Neural cell (in vitro differentiated cells): ENCODE results near the gene FILIP1. TPM values are rescaled to one million over a fixed set of nuclear protein-coding genes. Genes with fewer than 3 reads are reported as not detected.

ENCODE experiments used
- H2AFZ ChIP-seq: fragments of 200-600, 300-800 bp; sonication (generic), shearing (Covaris generic); 2 replicates; pipeline ENCODE4 v1.6.0; 2014; ENCODE audit warnings: low read depth, mild to moderate bottlenecking, antibody characterized with exemption, low read length, moderate library complexity
- H3F3A ChIP-seq: fragments of 200-600 bp; shearing (Covaris generic); 2 replicates; pipeline ENCODE4 v1.6.1; 2016; ENCODE audit warnings: mild to moderate bottlenecking, moderate library complexity, mixed read lengths, antibody characterized with exemption, low read length; ENCODE audit not compliant: insufficient read depth, poor library complexity, severe bottlenecking
- H3K27ac ChIP-seq: fragments of 200-600, 300-800 bp; sonication (generic), shearing (Covaris generic); 2 replicates; pipeline ENCODE4 v1.5.1; 2014; ENCODE audit warnings: mild to moderate bottlenecking, low read length, moderate library complexity
- H3K27me3 ChIP-seq: fragments of 300-800, 200-600 bp; sonication (generic), shearing (Covaris generic); 2 replicates; pipeline ENCODE4 v1.6.0; 2014; ENCODE audit warnings: mild to moderate bottlenecking, low read depth, low read length, moderate library complexity; ENCODE audit not compliant: insufficient read depth
- H3K36me3 ChIP-seq: fragments of 300-800, 200-600 bp; sonication (generic), shearing (Covaris generic); 2 replicates; pipeline ENCODE4 v1.5.1; 2014; ENCODE audit warnings: mild to moderate bottlenecking, antibody characterized with exemption, low read length, moderate library complexity; ENCODE audit not compliant: insufficient read depth
- H3K4me2 ChIP-seq: fragments of 300-800, 200-600 bp; sonication (generic), shearing (Covaris generic); 2 replicates; pipeline ENCODE4 v1.6.0; 2014; ENCODE audit warnings: mild to moderate bottlenecking, low read length
- H3K4me3 ChIP-seq: fragments of 300-800, 200-600 bp; sonication (generic), shearing (Covaris generic); 2 replicates; pipeline ENCODE4 v1.5.1; 2014; ENCODE audit warnings: mild to moderate bottlenecking, low read length, moderate library complexity
- H3K79me2 ChIP-seq: fragments of 200-600 bp; shearing (Covaris generic); replicated peaks from 2 replicates; pipeline ENCODE4 v1.6.0; 2014; ENCODE audit warnings: mild to moderate bottlenecking, low read length, moderate library complexity; ENCODE audit not compliant: insufficient read depth
- H3K9ac ChIP-seq: fragments of 300-800, 200-600 bp; sonication (generic), shearing (Covaris generic); 2 replicates; pipeline ENCODE4 v1.6.1; 2016; ENCODE audit warnings: mild to moderate bottlenecking, low read length, mixed read lengths
- H3K9me2 ChIP-seq: fragments of 200-600 bp; shearing (Covaris generic); 2 replicates; pipeline ENCODE4 v1.6.1; 2016; ENCODE audit warnings: mild to moderate bottlenecking, low read length, mixed read lengths; ENCODE audit not compliant: insufficient read depth
- H3K9me3 ChIP-seq: fragments of 200-600, 300-800 bp; sonication (generic), shearing (Covaris generic); 2 replicates; pipeline ENCODE4 v1.6.1; 2016; ENCODE audit warnings: mild to moderate bottlenecking, mixed run types, low read length, moderate library complexity, mixed read lengths
- H4K20me1 ChIP-seq: fragments of 200-600 bp; shearing (Covaris generic); 2 replicates; pipeline ENCODE4 v1.6.1; 2016; ENCODE audit warnings: mild to moderate bottlenecking, mixed run types; ENCODE audit not compliant: insufficient read depth
- EP300 ChIP-seq: fragments of 450-650 bp; conservative IDR thresholded peaks from 2 replicates; pipeline ENCODE4 v1.6.1; 2014; ENCODE audit warnings: antibody characterized with exemption, mild to moderate bottlenecking, moderate library complexity; ENCODE audit not compliant: poor library complexity, severe bottlenecking
- EZH2 ChIP-seq: fragments of 200-600, 300-800 bp; shearing (Covaris generic), sonication (generic); IDR thresholded peaks from 2 replicates; pipeline ENCODE4 v1.6.1; 2014; ENCODE audit warnings: antibody characterized with exemption, low read length, borderline replicate concordance, mild to moderate bottlenecking; ENCODE audit not compliant: insufficient read depth, poor library complexity, severe bottlenecking
- MXI1 ChIP-seq: fragments of 450-650 bp; conservative IDR thresholded peaks from 2 replicates; pipeline ENCODE4 v1.6.1; 2014; ENCODE audit warnings: antibody characterized with exemption, mild to moderate bottlenecking; ENCODE audit not compliant: poor library complexity, severe bottlenecking
- POLR2AphosphoS5 ChIP-seq: IDR thresholded peaks from 2 replicates; pipeline ENCODE4 v1.6.1; 2012
- RAD21 ChIP-seq: fragments of 450-650 bp; conservative IDR thresholded peaks from 2 replicates; pipeline ENCODE4 v1.6.1; 2014; ENCODE audit warnings: antibody characterized with exemption, mild to moderate bottlenecking, moderate library complexity
- SMC3 ChIP-seq: fragments of 450-650 bp; conservative IDR thresholded peaks from 2 replicates; pipeline ENCODE4 v1.6.1; 2014; ENCODE audit warnings: antibody characterized with exemption, mild to moderate bottlenecking, moderate library complexity; ENCODE audit not compliant: poor library complexity
- TAF1 ChIP-seq: IDR thresholded peaks from 2 replicates; pipeline ENCODE4 v1.6.1; 2012; ENCODE audit warnings: low read depth
- polyA plus RNA-seq: library from polyadenylated mRNA; depleted of rRNA; stranded (reverse); fragments of >200 nt; gene quantifications from 2 replicates; pipeline ENCODE4 v1.2.3, GENCODE V29; 2014
- TF ChIP-seq, protein P1 (sequence below): IDR thresholded peaks from 2 replicates; pipeline ENCODE4 v1.6.1; 2012; ENCODE audit warnings: borderline replicate concordance
- TF ChIP-seq, protein P2 (sequence below): fragments of 450-650 bp; IDR thresholded peaks from 2 replicates; pipeline ENCODE4 v1.5.1; 2014; ENCODE audit warnings: antibody characterized with exemption, mild to moderate bottlenecking, moderate library complexity; ENCODE audit not compliant: poor library complexity, severe bottlenecking

Gene FILIP1
- polyA plus RNA-seq, 1 donor from 2014 or later: 1.4 TPM

DNA sequence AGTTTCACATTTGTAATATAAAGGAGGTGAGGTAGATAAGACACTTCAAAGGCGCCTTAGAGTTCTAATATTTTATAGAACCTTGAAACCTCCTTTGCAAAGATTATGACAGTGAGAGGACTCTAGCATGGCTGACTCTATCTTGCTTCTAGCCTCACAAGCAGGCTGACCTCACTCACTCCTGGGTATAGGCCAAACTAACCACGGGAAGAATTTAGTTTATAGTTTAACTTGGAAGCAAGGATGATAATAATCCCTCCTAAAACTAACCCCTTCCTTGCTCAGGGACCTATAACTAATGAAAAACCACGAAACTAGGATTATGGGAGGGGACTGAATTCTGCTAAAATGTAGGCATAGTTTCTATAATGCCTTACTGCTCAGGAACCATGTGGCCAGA is 84.3 kb downstream of the FILIP1 start:
- Histone ChIP-seq H3K9ac (no peak overlapping the region), H3K79me2 (no peaks in the 10 kb centered on the region), H3K27ac (no peak overlapping the region), H3K36me3 (no peaks in the 10 kb centered on the region), H3F3A (no peaks in the 10 kb centered on the region), H3K9me3 (no peaks in the 10 kb centered on the region), H2AFZ (no peak overlapping the region), H4K20me1 (no peaks in the 10 kb centered on the region), H3K27me3 (no peaks in the 10 kb centered on the region), H3K4me3 (no peak overlapping the region), H3K9me2 (no peaks in the 10 kb centered on the region), H3K4me2 (no peak overlapping the region)
- TF ChIP-seq MXI1: no peak
- TF ChIP-seq TAF1: no peak
- TF ChIP-seq, protein P1, sequence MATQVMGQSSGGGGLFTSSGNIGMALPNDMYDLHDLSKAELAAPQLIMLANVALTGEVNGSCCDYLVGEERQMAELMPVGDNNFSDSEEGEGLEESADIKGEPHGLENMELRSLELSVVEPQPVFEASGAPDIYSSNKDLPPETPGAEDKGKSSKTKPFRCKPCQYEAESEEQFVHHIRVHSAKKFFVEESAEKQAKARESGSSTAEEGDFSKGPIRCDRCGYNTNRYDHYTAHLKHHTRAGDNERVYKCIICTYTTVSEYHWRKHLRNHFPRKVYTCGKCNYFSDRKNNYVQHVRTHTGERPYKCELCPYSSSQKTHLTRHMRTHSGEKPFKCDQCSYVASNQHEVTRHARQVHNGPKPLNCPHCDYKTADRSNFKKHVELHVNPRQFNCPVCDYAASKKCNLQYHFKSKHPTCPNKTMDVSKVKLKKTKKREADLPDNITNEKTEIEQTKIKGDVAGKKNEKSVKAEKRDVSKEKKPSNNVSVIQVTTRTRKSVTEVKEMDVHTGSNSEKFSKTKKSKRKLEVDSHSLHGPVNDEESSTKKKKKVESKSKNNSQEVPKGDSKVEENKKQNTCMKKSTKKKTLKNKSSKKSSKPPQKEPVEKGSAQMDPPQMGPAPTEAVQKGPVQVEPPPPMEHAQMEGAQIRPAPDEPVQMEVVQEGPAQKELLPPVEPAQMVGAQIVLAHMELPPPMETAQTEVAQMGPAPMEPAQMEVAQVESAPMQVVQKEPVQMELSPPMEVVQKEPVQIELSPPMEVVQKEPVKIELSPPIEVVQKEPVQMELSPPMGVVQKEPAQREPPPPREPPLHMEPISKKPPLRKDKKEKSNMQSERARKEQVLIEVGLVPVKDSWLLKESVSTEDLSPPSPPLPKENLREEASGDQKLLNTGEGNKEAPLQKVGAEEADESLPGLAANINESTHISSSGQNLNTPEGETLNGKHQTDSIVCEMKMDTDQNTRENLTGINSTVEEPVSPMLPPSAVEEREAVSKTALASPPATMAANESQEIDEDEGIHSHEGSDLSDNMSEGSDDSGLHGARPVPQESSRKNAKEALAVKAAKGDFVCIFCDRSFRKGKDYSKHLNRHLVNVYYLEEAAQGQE: no peak
- TF ChIP-seq, protein P2, sequence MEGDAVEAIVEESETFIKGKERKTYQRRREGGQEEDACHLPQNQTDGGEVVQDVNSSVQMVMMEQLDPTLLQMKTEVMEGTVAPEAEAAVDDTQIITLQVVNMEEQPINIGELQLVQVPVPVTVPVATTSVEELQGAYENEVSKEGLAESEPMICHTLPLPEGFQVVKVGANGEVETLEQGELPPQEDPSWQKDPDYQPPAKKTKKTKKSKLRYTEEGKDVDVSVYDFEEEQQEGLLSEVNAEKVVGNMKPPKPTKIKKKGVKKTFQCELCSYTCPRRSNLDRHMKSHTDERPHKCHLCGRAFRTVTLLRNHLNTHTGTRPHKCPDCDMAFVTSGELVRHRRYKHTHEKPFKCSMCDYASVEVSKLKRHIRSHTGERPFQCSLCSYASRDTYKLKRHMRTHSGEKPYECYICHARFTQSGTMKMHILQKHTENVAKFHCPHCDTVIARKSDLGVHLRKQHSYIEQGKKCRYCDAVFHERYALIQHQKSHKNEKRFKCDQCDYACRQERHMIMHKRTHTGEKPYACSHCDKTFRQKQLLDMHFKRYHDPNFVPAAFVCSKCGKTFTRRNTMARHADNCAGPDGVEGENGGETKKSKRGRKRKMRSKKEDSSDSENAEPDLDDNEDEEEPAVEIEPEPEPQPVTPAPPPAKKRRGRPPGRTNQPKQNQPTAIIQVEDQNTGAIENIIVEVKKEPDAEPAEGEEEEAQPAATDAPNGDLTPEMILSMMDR: no peak
- TF ChIP-seq POLR2AphosphoS5: no peak
- no peak for TF ChIP-seq RAD21

DNA sequence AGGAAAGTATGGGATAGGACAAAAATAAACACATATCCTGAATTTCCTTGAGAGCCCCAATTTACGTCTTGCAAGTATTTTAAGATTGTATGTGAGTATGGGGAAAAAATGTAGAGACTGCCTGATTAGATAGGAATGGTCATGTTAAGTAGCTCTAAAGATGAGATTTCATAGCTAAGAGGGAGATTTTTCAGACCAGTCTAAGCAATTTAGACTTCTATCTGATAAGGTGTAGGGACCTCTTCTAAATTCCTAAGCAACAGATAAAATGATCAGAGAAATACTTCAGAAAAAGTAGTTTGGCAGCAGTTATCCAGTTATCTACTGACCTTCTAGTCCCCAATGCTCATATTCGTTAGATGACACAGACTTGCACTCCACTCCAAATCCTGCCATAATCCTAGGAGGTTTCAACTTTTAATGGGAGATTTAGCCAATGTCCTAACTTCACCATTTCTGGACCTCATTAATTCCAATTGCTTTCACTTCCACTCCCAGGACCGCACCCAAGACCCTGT is 90.0 kb downstream of the FILIP1 start:
- Histone ChIP-seq H3K9me2 (no peaks in the 10 kb centered on the region), H3K9me3 (no peaks in the 10 kb centered on the region), H3K4me3 (no peak overlapping the region), H3K79me2 (no peaks in the 10 kb centered on the region), H3K27ac (no peak overlapping the region), H3F3A (no peaks in the 10 kb centered on the region), H3K36me3 (no peaks in the 10 kb centered on the region), H3K9ac (no peak overlapping the region), H2AFZ (no peak overlapping the region), H3K27me3 (no peaks in the 10 kb centered on the region), H4K20me1 (no peaks in the 10 kb centered on the region), H3K4me2 (no peak overlapping the region)
- no peak for TF ChIP-seq POLR2AphosphoS5
- no peak for TF ChIP-seq EZH2
- TF ChIP-seq RAD21: no peak
- TF ChIP-seq TAF1: no peak
- TF ChIP-seq, protein P1: no peak
- no peak for TF ChIP-seq MXI1
- TF ChIP-seq, protein P2: no peak
- no peak for TF ChIP-seq SMC3
- no peak for TF ChIP-seq EP300
